ENCODE results near the gene SMIM1.
A peak's percentile ranks its signal among the peaks of the same experiment; 100 is the strongest.

The SMIM1 gene

GRCh38 chr1:3753656-3754454 is 18.7 kb upstream of the SMIM1 start:
- Histone ChIP-seq H3K36me3 (ENCODE audit: low read depth) (no peaks in the 10 kb centered on the region), H3K27me3 (ENCODE audit: insufficient read depth, poor library complexity, severe bottlenecking) (peaks cover 12% of the 10 kb centered on the region), H3K4me3 (ENCODE audit: severe bottlenecking) (no peak overlapping the region), H3K9me3 (ENCODE audit: severe bottlenecking) (no peaks in the 10 kb centered on the region), H3K4me1 (ENCODE audit: insufficient read depth, poor library complexity, severe bottlenecking) (no peaks in the 10 kb centered on the region), H3K27ac (ENCODE audit: poor library complexity, severe bottlenecking) (no peak overlapping the region)
- TF ChIP-seq CTCF (IDR thresholded peaks at IDR 0.05; ENCODE audit: poor library complexity, severe bottlenecking): no peak
- DNase-seq (ENCODE audit: low spot score) (peak; percentile 55), ATAC-seq (ENCODE audit: low read depth) (no peak)

- ATAC-seq (ENCODE audit: low read depth) (no peak), DNase-seq (ENCODE audit: low spot score) (no peak)
- Histone ChIP-seq H3K4me1 (ENCODE audit: insufficient read depth, poor library complexity, severe bottlenecking) (no peaks in the 10 kb centered on the region), H3K9me3 (ENCODE audit: severe bottlenecking) (peaks cover 4% of the 10 kb centered on the region), H3K27me3 (ENCODE audit: insufficient read depth, poor library complexity, severe bottlenecking) (peaks cover 5% of the 10 kb centered on the region), H3K27ac (ENCODE audit: poor library complexity, severe bottlenecking) (no peak overlapping the region), H3K36me3 (ENCODE audit: low read depth) (no peaks in the 10 kb centered on the region), H3K4me3 (ENCODE audit: severe bottlenecking) (no peak overlapping the region)
- TF ChIP-seq CTCF (IDR thresholded peaks at IDR 0.05; ENCODE audit: poor library complexity, severe bottlenecking): no peak
Measured at GRCh38 chr1:3756394-3756793, 16.2 kb upstream of the SMIM1 start.

- Histone ChIP-seq H3K9me3 (ENCODE audit: severe bottlenecking) (peaks cover 4% of the 10 kb centered on the region), H3K27me3 (ENCODE audit: insufficient read depth, poor library complexity, severe bottlenecking) (peaks cover 9% of the 10 kb centered on the region), H3K4me1 (ENCODE audit: insufficient read depth, poor library complexity, severe bottlenecking) (no peaks in the 10 kb centered on the region), H3K4me3 (ENCODE audit: severe bottlenecking) (no peak overlapping the region), H3K36me3 (ENCODE audit: low read depth) (no peaks in the 10 kb centered on the region), H3K27ac (ENCODE audit: poor library complexity, severe bottlenecking) (no peak overlapping the region)
- no peak for ATAC-seq (ENCODE audit: low read depth)
- TF ChIP-seq CTCF (IDR thresholded peaks at IDR 0.05; ENCODE audit: poor library complexity, severe bottlenecking): no peak
- DNase-seq (ENCODE audit: low spot score): no peak
Measured at GRCh38 chr1:3759164-3759563, 13.4 kb upstream of the SMIM1 start.

GRCh38 chr1:3759796-3760195 is 12.8 kb upstream of the SMIM1 start:
- no peak for DNase-seq (ENCODE audit: low spot score)
- Histone ChIP-seq H3K4me1 (ENCODE audit: insufficient read depth, poor library complexity, severe bottlenecking) (no peaks in the 10 kb centered on the region), H3K36me3 (ENCODE audit: low read depth) (no peaks in the 10 kb centered on the region), H3K9me3 (ENCODE audit: severe bottlenecking) (peaks cover 4% of the 10 kb centered on the region), H3K4me3 (ENCODE audit: severe bottlenecking) (no peak overlapping the region), H3K27me3 (ENCODE audit: insufficient read depth, poor library complexity, severe bottlenecking) (peaks cover 11% of the 10 kb centered on the region), H3K27ac (ENCODE audit: poor library complexity, severe bottlenecking) (no peak overlapping the region)
- no peak for TF ChIP-seq CTCF (IDR thresholded peaks at IDR 0.05; ENCODE audit: poor library complexity, severe bottlenecking)
- no peak for ATAC-seq (ENCODE audit: low read depth)

All from RWPE2 (cell line).